ENCODE measurements around the gene GRIA4.

Gene GRIA4

DNA sequence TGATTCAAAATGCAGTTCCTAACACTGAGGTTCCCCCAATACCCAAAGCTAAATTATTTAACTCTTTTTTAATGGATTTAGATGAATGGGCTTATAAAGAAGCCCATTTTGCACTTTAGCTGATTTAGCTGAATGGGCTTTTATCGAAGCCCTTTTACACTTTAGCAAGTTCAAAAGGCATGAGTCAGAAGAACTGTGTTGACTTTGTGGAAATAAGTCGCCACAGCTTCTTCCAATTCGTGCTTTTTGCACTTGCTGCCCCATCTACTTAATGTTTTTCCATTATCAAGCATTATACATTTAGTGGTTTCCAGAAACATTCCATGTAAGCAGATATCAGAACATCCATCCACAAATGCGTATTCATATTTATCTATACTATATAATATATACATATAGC is 20.5 kb upstream of the GRIA4 start:
- Histone ChIP-seq H3K4me3 (ENCODE audit: low read length) (no peak overlapping the region), H3K9me3 (ENCODE audit: control insufficient read depth, insufficient read depth, low read length) (no peaks in the 10 kb centered on the region), H3K4me2 (ENCODE audit: low read length) (no peak overlapping the region), H3K4me1 (ENCODE audit: control insufficient read depth, low read length) (no peaks in the 10 kb centered on the region), H4K20me1 (ENCODE audit: control insufficient read depth, insufficient read depth, low read depth, low read length) (no peaks in the 10 kb centered on the region), H3K27ac (ENCODE audit: low read depth, low read length) (no peak overlapping the region), H3K79me2 (ENCODE audit: control insufficient read depth, low read length) (no peaks in the 10 kb centered on the region), H3F3A (ENCODE audit: control insufficient read depth, insufficient read depth) (no peaks in the 10 kb centered on the region), H3K9me2 (replicated peaks; ENCODE audit: control insufficient read depth, low read length) (no peaks in the 10 kb centered on the region), H3K27me3 (ENCODE audit: control insufficient read depth, low read length) (no peaks in the 10 kb centered on the region), H3K36me3 (ENCODE audit: control insufficient read depth, low read length) (no peaks in the 10 kb centered on the region)
- no peak for TF ChIP-seq EZH2phosphoT487 (IDR thresholded peaks at IDR 0.05; ENCODE audit: borderline replicate concordance, low read length)
- TF ChIP-seq, protein P1, sequence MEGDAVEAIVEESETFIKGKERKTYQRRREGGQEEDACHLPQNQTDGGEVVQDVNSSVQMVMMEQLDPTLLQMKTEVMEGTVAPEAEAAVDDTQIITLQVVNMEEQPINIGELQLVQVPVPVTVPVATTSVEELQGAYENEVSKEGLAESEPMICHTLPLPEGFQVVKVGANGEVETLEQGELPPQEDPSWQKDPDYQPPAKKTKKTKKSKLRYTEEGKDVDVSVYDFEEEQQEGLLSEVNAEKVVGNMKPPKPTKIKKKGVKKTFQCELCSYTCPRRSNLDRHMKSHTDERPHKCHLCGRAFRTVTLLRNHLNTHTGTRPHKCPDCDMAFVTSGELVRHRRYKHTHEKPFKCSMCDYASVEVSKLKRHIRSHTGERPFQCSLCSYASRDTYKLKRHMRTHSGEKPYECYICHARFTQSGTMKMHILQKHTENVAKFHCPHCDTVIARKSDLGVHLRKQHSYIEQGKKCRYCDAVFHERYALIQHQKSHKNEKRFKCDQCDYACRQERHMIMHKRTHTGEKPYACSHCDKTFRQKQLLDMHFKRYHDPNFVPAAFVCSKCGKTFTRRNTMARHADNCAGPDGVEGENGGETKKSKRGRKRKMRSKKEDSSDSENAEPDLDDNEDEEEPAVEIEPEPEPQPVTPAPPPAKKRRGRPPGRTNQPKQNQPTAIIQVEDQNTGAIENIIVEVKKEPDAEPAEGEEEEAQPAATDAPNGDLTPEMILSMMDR (IDR thresholded peaks at IDR 0.05; ENCODE audit: low read depth, low read length, poor library complexity, severe bottlenecking): no peak

DNA sequence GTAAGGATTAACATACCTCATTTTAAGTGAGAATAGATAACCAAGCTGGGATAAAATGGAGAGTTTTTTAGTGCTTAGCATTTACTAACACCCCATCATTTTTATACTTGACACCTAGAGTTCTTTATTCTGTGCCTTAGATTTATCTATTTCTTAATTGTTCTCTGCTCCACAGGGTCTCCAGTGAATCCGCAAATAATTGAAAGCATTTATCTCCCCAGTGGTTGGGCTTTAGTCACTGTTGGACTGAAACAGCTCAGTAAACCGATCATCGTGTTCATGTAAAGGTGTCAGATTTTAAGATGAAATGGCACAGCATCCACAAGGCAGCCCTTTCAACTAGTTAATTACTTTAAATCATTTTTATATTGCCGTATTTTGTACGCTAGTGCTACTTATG is 17.8 kb upstream of the GRIA4 start:
- Histone ChIP-seq H3K4me3 (ENCODE audit: low read length) (no peak overlapping the region), H3K9me2 (replicated peaks; ENCODE audit: control insufficient read depth, low read length) (no peaks in the 10 kb centered on the region), H3K4me1 (ENCODE audit: control insufficient read depth, low read length) (no peaks in the 10 kb centered on the region), H3F3A (ENCODE audit: control insufficient read depth, insufficient read depth) (no peaks in the 10 kb centered on the region), H3K4me2 (ENCODE audit: low read length) (no peak overlapping the region), H3K27me3 (ENCODE audit: control insufficient read depth, low read length) (no peaks in the 10 kb centered on the region), H3K9me3 (ENCODE audit: control insufficient read depth, insufficient read depth, low read length) (no peaks in the 10 kb centered on the region), H4K20me1 (ENCODE audit: control insufficient read depth, insufficient read depth, low read depth, low read length) (no peaks in the 10 kb centered on the region), H3K79me2 (ENCODE audit: control insufficient read depth, low read length) (no peaks in the 10 kb centered on the region), H3K27ac (ENCODE audit: low read depth, low read length) (no peak overlapping the region), H3K36me3 (ENCODE audit: control insufficient read depth, low read length) (no peaks in the 10 kb centered on the region)
- TF ChIP-seq, protein P1 (IDR thresholded peaks at IDR 0.05; ENCODE audit: low read depth, low read length, poor library complexity, severe bottlenecking): no peak
- no peak for TF ChIP-seq EZH2phosphoT487 (IDR thresholded peaks at IDR 0.05; ENCODE audit: borderline replicate concordance, low read length)

DNA sequence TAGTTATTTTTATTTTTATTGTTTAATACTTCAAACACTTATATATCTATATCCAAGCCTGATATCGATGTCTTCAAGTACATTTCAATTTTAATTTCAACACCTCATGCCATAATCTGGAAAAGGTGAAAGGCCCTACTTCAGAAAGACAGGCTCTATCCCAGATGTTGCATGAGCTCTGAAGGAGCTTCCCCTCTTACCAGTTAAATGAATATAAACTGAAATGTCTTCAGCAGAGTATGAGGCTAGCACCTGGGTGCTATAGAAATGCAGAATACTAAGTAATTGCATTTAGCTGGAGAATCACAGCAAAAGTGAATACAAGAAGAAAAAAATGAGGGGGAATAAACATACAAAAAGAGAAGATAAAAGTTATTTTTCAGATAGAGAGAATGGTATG is 11.5 kb upstream of the GRIA4 start:
- H3K27me3 ChIP-seq (ENCODE audit: control insufficient read depth, low read length): no peaks in the 10 kb centered on the region
- no peaks in the 10 kb centered on the region for H3F3A ChIP-seq (ENCODE audit: control insufficient read depth, insufficient read depth)
- no peaks in the 10 kb centered on the region for H3K9me2 ChIP-seq (replicated peaks; ENCODE audit: control insufficient read depth, low read length)
- no peaks in the 10 kb centered on the region for H3K9me3 ChIP-seq (ENCODE audit: control insufficient read depth, insufficient read depth, low read length)
- H4K20me1 ChIP-seq (ENCODE audit: control insufficient read depth, insufficient read depth, low read depth, low read length): no peaks in the 10 kb centered on the region
- no peaks in the 10 kb centered on the region for H3K79me2 ChIP-seq (ENCODE audit: control insufficient read depth, low read length)
- H3K4me3 ChIP-seq (ENCODE audit: low read length): no peak overlapping the region
- H3K4me2 ChIP-seq (ENCODE audit: low read length): no peak overlapping the region
- no peaks in the 10 kb centered on the region for H3K4me1 ChIP-seq (ENCODE audit: control insufficient read depth, low read length)
- no peak overlapping the region for H3K27ac ChIP-seq (ENCODE audit: low read depth, low read length)
- TF ChIP-seq, protein P1 (IDR thresholded peaks at IDR 0.05; ENCODE audit: low read depth, low read length, poor library complexity, severe bottlenecking): no peak
- TF ChIP-seq EZH2phosphoT487 (IDR thresholded peaks at IDR 0.05; ENCODE audit: borderline replicate concordance, low read length): no peak
- no peaks in the 10 kb centered on the region for H3K36me3 ChIP-seq (ENCODE audit: control insufficient read depth, low read length)

DNA sequence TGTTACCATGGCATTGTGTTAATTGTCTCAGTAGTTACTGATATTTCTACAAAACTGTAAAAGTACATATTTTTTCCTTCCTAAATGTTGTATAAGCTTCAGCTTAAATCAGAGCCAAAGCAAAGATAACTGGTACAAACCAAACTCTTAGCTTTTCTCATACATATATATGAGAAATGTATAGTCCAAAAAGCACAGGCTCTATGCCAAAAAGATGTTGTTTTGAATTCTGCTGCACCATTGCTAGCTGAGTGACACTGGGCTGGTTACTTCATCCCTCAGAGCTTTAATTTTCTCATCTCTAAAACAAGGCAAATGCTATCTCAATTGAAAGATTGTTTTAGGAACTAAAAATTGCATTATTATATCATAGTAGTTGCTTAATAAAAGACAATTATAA is 6.7 kb upstream of the GRIA4 start:
- Histone ChIP-seq H3K4me1 (ENCODE audit: control insufficient read depth, low read length) (no peaks in the 10 kb centered on the region), H3F3A (ENCODE audit: control insufficient read depth, insufficient read depth) (no peaks in the 10 kb centered on the region), H3K79me2 (ENCODE audit: control insufficient read depth, low read length) (no peaks in the 10 kb centered on the region), H3K27ac (ENCODE audit: low read depth, low read length) (no peak overlapping the region), H3K4me3 (ENCODE audit: low read length) (no peak overlapping the region), H3K36me3 (ENCODE audit: control insufficient read depth, low read length) (no peaks in the 10 kb centered on the region), H3K4me2 (ENCODE audit: low read length) (no peak overlapping the region), H3K9me3 (ENCODE audit: control insufficient read depth, insufficient read depth, low read length) (no peaks in the 10 kb centered on the region), H3K9me2 (replicated peaks; ENCODE audit: control insufficient read depth, low read length) (no peaks in the 10 kb centered on the region), H4K20me1 (ENCODE audit: control insufficient read depth, insufficient read depth, low read depth, low read length) (no peaks in the 10 kb centered on the region), H3K27me3 (ENCODE audit: control insufficient read depth, low read length) (no peaks in the 10 kb centered on the region)
- TF ChIP-seq, protein P1 (IDR thresholded peaks at IDR 0.05; ENCODE audit: low read depth, low read length, poor library complexity, severe bottlenecking): no peak
- TF ChIP-seq EZH2phosphoT487 (IDR thresholded peaks at IDR 0.05; ENCODE audit: borderline replicate concordance, low read length): no peak
